H1 (cell line): Measurements from ENCODE around the gene FAM83F. TPM values are rescaled to one million over a fixed set of nuclear protein-coding genes. Genes with fewer than 3 reads are reported as not detected.

Experiments
- SIN3A ChIP-seq, 2 experiments: IDR thresholded peaks in 1 of 2; conservative IDR thresholded peaks in 1 of 2; 2 replicates each; pipeline ENCODE4 v1.6.1; 2011 to 2012; ENCODE audit warnings: low read length in 2 of 2, improper control_type of control experiment in 1 of 2, low read depth in 1 of 2, mild to moderate bottlenecking in 1 of 2
- polyA plus RNA-seq, 7 experiments: library from polyadenylated mRNA; depleted of rRNA in 3 of 7; stranded (reverse) in 5 of 7; unstranded in 2 of 7; fragments of >200 nt in 5 of 7; fragments of 200-250 nt in 2 of 7; gene quantifications; 1 replicate in 5 of 7; 2 replicates in 1 of 7; 4 replicates in 1 of 7; pipeline versions ENCODE4 v1.2.1 to v1.2.3, GENCODE V29; 2011 to 2013; ENCODE audit warnings: missing spikeins in 2 of 7, mixed read lengths in 2 of 7
- total RNA-seq: library from RNA; stranded (reverse); fragmentation: NEBNext Ultra II Directional; extraction: Animal tissue kit (Norgen Biotek cat#: 25700); gene quantifications from 2 replicates; pipeline ENCODE4 v1.2.1, GENCODE V29; 2021

FAM83F gene
- total and polyA plus RNA-seq, 2 of the 8 experiments (the other 6 are each of a cell fraction or from before 2014, with no cell fraction given), result 8.6 to 18.9 TPM

DNA sequence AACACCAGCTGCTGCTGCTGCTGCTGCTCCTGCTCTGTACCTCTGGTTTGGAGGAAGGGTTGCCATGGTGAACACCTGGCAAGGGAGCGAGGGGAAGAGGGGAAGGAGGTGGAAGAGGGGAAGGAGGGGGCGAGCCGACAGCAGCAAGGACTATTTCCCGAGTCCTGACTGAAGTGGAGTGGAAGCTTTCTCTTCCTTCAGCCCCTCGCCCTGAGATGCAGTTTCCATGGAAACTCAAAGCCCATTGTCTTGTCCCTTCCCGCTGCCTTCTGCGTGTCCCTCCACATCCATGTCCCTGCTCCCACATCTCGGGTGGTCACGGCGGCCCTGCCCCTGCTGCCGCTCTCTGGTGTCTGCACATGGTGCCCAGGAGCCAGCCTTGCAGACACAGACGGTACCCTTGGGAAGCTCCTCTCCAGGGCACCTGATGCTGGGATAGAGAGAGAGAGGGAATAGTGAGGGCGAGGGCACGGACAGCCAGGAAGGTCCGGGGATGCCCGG lies 28.6 kb downstream of the FAM83F start (continued):
- no peak for TF ChIP-seq SIN3A (conservative IDR thresholded peaks at IDR 0.05 in 1 of 2, IDR thresholded peaks at IDR 0.05 in 1 of 2; ENCODE audit: low read depth in 1 of 2, low read length in 2 of 2)
